Stimulated activated CD4-positive, alpha-beta T cell treated with anti-CD3 and anti-CD28 coated beads, Interleukin-15, amount 100 ng/mL, for 24 hours (primary cell): ENCODE results near the gene RPLP1.

Experiments
- DNase-seq: peaks from one replicate; pipeline ENCODE4 v3.0.0-alpha.2; 2020

Gene RPLP1

DNA sequence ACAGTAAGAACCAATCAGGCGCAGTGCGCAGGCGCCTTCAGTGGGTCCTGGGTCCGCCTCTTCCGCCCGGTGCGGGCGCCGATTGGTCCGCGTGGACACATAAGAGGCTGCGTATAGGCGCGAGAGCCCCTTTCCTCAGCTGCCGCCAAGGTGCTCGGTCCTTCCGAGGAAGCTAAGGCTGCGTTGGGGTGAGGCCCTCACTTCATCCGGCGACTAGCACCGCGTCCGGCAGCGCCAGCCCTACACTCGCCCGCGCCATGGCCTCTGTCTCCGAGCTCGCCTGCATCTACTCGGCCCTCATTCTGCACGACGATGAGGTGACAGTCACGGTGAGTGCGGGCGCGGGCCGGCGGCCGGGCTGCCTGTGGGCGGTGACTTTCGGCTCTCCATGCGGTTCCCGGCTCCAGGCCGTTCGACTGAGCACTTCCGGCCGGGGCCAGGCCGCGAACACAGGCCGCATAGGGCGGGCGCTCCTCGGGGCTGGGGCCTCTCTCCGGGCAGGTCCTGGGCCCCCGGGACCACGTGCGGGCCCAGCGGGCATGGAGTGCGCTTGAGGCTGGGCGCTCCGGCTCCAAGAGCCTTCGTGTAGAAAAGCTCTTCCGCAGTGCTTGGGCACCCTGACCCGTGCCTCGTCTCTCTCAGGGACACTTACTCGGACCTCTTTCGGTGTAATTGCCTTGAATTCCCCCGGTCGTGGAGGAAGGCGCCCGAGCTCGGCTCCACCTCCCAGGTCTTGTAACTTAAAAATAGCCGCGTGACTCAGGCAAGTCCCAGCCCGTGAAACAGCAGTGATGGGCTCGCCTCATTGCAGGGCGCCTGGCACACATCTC, at the start of gene RPLP1:
RPLP1 (plus strand) TSS at position 127 of the 830 bp plus-strand sequence; CDS start at position 258, 131 bp downstream.
- DNase-seq, result peak; percentile 95

- no peak for DNase-seq
Observed at GRCh38 chr15:69403594-69403993, 49.0 kb upstream of the RPLP1 start.

- DNase-seq, result no peak
Observed at GRCh38 chr15:69405110-69405509, 47.5 kb upstream of the RPLP1 start.

- no peak for DNase-seq
Observed at GRCh38 chr15:69407719-69408400, 44.8 kb upstream of the RPLP1 start.

DNA sequence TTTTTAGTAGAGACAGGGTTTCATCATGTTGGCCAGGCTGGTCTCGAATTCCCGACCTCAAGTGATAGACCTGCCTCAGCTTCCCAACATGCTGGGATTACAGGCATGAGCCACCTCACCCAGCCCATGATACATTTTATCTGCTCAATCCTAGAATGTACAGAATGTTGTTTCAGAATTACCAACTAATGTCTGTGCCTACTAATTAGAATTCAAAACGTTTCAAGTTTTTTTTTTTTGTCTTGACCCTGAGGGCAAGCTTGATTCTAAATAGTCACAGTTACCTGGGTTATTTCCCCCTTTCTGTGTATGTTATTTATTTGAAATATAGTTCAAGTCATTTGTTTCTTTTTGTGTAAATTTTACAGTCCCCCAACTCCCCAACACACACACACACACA, 43.8 kb upstream of the RPLP1 start:
- DNase-seq, result no peak

- DNase-seq, result peak; percentile 58
Observed at GRCh38 chr15:69410248-69410874, 42.3 kb upstream of the RPLP1 start.

GRCh38 chr15:69412274-69412673, 40.3 kb upstream of the RPLP1 start:
- no peak for DNase-seq

GRCh38 chr15:69412701-69413100, 39.9 kb upstream of the RPLP1 start:
- no peak for DNase-seq

GRCh38 chr15:69413822-69414700, 38.6 kb upstream of the RPLP1 start, which contains the start of gene KIF23:
Gene KIF23, plus strand, starts transcription at chr15:69414349. Its CDS starts 117 bp downstream, at chr15:69414466.
- peak; percentile 95 for DNase-seq

GRCh38 chr15:69414701-69415167, 37.9 kb upstream of the RPLP1 start:
- peak; percentile 45 for DNase-seq

DNA sequence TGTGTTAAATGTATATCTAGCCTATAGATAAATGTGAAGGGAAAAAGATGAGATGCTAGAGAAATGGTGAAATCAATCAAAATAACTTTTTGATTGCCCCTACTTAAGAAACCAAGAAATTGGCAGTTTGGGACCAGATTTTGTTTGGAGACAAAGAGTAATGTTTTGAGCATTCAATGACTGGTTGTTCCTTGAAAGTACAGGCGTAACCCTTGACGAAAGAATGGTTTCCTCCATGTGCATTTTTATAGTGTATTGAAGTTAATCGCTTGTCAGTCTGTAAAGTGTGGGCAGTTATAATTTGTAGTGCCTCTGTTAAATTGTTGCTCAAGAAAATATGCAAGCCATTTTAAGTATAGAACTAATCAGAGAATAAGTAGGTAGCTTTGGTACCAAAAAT, 37.2 kb upstream of the RPLP1 start:
- no peak for DNase-seq

GRCh38 chr15:69417581-69417980, 35.0 kb upstream of the RPLP1 start:
- DNase-seq, result no peak

DNA sequence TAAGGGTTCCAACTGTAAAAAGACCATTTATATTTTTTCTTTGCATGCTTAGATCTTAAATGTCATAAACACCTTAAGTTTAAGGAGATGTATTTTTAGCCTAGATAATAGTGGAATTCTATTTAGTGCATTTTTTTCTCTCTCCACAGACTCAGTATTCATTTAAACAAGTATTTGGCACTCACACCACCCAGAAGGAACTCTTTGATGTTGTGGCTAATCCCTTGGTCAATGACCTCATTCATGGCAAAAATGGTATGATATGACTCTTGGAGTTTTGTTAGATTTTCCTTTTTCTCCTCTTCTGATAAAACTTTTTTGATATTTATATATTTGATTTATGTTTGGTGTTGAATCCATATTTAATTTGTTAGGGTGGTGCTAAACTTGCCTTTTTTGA, 31.1 kb upstream of the RPLP1 start:
- no peak for DNase-seq

GRCh38 chr15:69422336-69422895, 30.2 kb upstream of the RPLP1 start:
- DNase-seq, result no peak

GRCh38 chr15:69424001-69424400, 28.6 kb upstream of the RPLP1 start:
- DNase-seq, result no peak

- DNase-seq, result no peak
Observed at GRCh38 chr15:69424748-69425413, 27.7 kb upstream of the RPLP1 start.

GRCh38 chr15:69433831-69434230, 18.8 kb upstream of the RPLP1 start:
- no peak for DNase-seq

GRCh38 chr15:69434238-69434637, 18.4 kb upstream of the RPLP1 start:
- no peak for DNase-seq

DNA sequence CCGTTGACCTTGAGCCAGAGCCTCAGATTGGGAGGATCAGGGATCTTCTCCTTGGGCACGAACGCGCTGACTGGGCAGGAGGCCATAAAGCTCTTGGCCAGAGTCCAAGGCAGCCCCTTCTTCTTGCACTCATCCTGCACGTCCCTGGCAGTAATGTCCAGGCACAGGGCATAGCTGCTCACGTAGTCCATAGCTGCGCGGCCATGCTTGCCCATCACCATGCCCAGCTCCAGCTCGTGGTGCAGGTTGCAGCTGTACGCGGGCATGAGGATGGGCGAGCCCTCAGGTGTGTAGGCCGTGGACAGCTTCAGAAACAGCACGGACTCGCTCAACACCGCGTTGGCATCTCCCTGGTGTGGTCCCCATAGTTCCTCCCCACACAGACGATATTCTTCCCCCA, 17.9 kb upstream of the RPLP1 start:
- DNase-seq, result no peak

DNA sequence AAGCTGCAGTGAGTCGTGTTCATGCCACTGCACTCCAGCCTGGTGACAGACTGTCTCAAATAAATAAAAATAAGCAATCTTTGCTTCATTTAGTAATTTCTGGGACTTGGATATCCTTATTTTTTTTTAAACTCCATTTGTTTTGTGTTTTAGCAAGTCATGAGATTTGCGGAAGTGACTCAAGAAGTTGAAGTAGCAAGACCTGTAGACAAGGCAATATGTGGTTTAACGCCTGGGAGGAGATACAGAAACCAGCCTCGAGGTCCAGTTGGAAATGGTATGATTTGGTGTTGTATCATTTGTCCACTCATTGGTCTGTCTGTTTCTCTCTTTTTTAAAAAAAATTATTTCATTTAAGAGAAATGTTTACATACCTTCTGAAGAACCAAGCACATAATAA, 16.6 kb upstream of the RPLP1 start:
- no peak for DNase-seq

GRCh38 chr15:69436951-69437350, 15.7 kb upstream of the RPLP1 start:
- no peak for DNase-seq

DNA sequence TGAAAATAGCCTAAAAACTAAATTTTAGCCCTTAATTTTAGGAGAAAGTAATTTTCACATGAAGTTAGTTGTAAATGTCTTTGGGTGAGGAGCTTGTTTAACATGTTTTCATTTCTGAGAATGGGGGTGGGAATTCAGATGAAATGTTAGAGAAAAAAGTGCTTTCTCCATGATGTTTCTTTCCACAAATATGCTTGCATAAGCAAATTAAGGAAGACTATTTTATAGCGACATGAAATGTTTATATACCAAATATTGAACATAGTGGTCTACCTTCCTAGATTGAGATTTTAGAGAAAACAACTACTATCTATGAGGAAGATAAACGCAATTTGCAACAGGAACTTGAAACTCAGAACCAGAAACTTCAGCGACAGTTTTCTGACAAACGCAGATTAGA, 13.0 kb upstream of the RPLP1 start:
- no peak for DNase-seq
